Mesothelial cell of epicardium (in vitro differentiated cells): ENCODE data around the gene SLC5A10. TPM values are rescaled to one million over a fixed set of nuclear protein-coding genes. Genes with fewer than 3 reads are reported as not detected.

Experiments used
- DNase-seq, 2 experiments: peaks; one replicate each; pipeline ENCODE4 v3.0.0; 2021; ENCODE audit warnings: low spot score in 2 of 2; ENCODE audit not compliant: unreplicated experiment in 2 of 2
- H3K27ac Mint-ChIP-seq: 2 replicates; pipeline ENCODE4 v1.8.0; 2021; ENCODE audit warnings: mixed read lengths
- H3K27me3 Mint-ChIP-seq: 2 replicates; pipeline ENCODE4 v1.8.0; 2021; ENCODE audit warnings: low read depth, mixed read lengths
- H3K36me3 Mint-ChIP-seq: 2 replicates; pipeline ENCODE4 v1.8.0; 2021; ENCODE audit warnings: mixed read lengths
- H3K4me1 Mint-ChIP-seq: 2 replicates; pipeline ENCODE4 v1.8.0; 2021; ENCODE audit warnings: mixed read lengths
- H3K4me3 Mint-ChIP-seq: 2 replicates; pipeline ENCODE4 v1.8.0; 2021; ENCODE audit warnings: mild to moderate bottlenecking, moderate library complexity, mixed read lengths
- H3K9me3 Mint-ChIP-seq: 2 replicates; pipeline ENCODE4 v1.8.0; 2021; ENCODE audit warnings: mixed read lengths
- total RNA-seq: library from RNA; stranded (reverse); gene quantifications from 3 replicates; pipeline ENCODE4 v1.2.1, GENCODE V29; 2021
- TF ChIP-seq, protein P1 (sequence below): fragments of 200-600 bp; sonication (generic); IDR thresholded peaks from one replicate; pipeline ENCODE4 v1.5.0; 2021; ENCODE audit warnings: antibody characterized with exemption; ENCODE audit not compliant: unreplicated experiment

SLC5A10 gene
- total RNA-seq, 1 donor from 2014 or later, result 0.25 TPM

DNA sequence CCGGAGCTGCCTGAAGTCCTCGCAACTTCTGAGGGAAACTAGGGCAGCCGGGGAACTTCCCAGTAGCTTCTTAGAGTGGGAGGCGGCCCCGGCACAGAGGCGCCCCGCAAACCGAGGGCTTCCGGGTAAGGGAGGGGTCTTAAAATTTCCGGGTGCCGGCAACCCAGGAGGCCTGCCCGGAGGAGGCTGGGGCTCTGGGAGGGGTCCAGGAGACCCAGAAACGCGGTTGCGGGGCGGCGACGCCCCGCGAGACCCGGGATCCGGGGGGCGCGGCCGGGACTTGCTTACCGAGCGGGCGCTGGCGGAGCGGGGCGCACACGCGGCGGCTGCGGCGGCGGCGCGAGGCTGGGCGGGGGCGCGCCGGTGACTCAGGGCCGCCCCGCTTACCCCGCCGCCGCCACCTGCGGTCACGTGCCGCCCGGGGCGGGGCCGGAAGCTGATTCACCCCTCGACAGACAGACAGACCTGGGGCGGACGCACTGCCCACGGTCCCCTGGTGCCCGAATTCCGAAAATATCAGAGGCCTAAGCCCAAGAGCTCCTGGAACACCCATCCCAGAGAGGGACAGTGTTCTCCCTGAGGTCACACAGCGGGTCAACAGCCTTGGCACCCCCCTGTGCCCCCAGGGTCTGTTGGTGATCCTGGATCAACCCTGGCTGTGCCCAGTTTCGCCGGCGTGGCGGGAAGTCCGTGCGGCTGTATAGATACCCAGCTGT, 52.6 kb downstream of the SLC5A10 start, which contains the start of gene FAM83G:
Gene FAM83G, minus strand, starts transcription at position 344 of the 716 bp plus-strand sequence. CDS start 723 bp downstream, outside the sequence.
- Mint-ChIP-seq H3K4me1 (peaks cover 30% of the 10 kb centered on the region), H3K27ac (peak within 1 kb of the TSS; percentile 76), H3K36me3 (no peaks in the 10 kb centered on the region), H3K4me3 (peak within 1 kb of the TSS; percentile 82), H3K27me3 (no peaks in the 10 kb centered on the region), H3K9me3 (peaks cover 4% of the 10 kb centered on the region)
- TF ChIP-seq, protein P1, sequence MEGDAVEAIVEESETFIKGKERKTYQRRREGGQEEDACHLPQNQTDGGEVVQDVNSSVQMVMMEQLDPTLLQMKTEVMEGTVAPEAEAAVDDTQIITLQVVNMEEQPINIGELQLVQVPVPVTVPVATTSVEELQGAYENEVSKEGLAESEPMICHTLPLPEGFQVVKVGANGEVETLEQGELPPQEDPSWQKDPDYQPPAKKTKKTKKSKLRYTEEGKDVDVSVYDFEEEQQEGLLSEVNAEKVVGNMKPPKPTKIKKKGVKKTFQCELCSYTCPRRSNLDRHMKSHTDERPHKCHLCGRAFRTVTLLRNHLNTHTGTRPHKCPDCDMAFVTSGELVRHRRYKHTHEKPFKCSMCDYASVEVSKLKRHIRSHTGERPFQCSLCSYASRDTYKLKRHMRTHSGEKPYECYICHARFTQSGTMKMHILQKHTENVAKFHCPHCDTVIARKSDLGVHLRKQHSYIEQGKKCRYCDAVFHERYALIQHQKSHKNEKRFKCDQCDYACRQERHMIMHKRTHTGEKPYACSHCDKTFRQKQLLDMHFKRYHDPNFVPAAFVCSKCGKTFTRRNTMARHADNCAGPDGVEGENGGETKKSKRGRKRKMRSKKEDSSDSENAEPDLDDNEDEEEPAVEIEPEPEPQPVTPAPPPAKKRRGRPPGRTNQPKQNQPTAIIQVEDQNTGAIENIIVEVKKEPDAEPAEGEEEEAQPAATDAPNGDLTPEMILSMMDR, result no peak
- peak; percentile 50 to 73 for DNase-seq

DNA sequence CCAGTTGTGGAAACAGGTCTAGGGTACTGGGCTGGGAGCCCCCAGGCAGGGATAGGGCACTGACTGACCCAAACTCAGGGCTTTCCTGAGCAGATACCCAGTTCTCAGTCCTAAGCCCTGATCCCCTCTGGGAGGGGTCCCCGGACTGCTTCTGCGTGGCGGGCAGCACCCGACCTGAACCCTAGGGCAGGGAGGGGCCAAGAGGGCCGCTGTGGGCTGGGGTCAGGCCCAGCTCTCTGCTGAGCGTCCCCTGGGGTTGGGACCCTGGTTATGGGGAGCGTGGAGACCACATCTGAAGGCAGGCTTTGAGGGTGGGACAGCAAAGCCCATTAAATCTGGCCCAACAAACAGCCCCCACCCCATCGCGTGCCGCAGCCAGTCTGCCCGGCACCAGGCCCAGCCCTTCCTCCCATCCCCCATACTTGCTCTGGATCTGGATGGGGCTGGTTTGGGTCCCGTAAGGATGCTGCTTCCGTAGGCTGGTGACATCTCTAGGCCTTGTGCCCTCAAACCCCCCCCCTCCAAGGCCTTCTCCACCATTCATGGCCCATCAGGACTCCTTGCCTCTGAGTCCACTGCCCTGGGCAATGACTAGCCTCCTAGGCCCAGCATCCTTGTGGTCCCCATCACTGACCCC, 53.3 kb downstream of the SLC5A10 start:
- Mint-ChIP-seq H3K4me1 (peaks cover 30% of the 10 kb centered on the region), H3K9me3 (peaks cover 4% of the 10 kb centered on the region), H3K4me3 (peak overlapping the region; percentile 64), H3K36me3 (no peaks in the 10 kb centered on the region), H3K27ac (no peak overlapping the region), H3K27me3 (no peaks in the 10 kb centered on the region)
- no peak for DNase-seq
- TF ChIP-seq, protein P1, result no peak

DNA sequence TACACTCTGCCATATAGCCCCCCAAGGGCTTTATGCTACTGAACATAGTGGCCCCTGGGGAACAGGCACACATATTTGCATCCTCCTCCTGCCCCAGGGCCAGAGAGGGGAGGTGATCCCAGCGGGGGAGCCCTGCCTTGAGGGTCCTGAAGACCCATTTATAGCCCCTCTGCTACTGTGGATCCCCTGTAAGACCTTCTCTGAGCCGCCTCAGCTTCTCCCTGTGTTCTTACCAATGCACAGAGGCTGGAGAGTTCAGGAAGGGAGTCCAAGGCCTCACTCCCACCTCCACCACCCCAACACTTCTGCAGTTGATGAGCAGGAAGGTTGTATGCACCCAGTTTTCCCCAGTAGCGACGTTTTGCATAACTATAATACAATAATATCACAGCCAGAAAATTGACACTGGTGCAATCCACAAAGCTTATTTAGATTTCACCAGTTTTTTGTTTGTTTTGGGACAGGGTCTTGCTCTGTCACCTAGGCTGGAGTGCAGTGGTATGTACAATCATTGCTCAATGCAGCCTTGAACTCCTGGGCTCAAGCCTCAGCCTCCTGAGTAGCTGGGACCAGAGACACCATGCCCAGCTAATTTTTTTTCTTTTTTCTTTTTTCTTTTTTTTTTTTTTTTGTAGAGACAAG, 53.9 kb downstream of the SLC5A10 start:
- H3K27me3 Mint-ChIP-seq, result no peaks in the 10 kb centered on the region
- no peak overlapping the region for H3K27ac Mint-ChIP-seq
- no peaks in the 10 kb centered on the region for H3K36me3 Mint-ChIP-seq
- H3K9me3 Mint-ChIP-seq, result peaks cover 4% of the 10 kb centered on the region
- peaks cover 23% of the 10 kb centered on the region for H3K4me1 Mint-ChIP-seq
- TF ChIP-seq, protein P1, result no peak
- peak overlapping the region; percentile 64 for H3K4me3 Mint-ChIP-seq
- DNase-seq, result no peak

DNA sequence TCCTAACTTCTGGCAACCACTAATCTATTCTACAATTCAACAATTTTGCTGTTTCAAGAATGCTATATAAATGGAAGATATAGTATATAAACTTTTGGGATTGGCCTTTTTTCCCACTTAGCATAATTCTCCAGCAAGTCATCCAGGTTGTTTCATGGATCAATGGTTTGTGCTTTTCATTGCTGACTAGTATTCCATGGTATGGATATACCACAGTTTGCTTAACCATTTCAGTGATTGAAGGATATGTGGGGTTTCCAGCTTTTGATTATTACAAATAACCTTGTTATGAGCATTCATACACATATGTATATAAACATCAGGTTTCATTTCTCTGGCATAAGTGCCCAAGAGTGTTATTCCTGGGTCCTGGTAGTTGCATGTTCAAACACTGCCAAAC, 54.7 kb downstream of the SLC5A10 start:
- Mint-ChIP-seq H3K9me3 (peaks cover 4% of the 10 kb centered on the region), H3K4me1 (peaks cover 18% of the 10 kb centered on the region), H3K4me3 (no peak overlapping the region), H3K27ac (no peak overlapping the region), H3K27me3 (no peaks in the 10 kb centered on the region), H3K36me3 (no peaks in the 10 kb centered on the region)
- TF ChIP-seq, protein P1, result no peak
- no peak for DNase-seq

DNA sequence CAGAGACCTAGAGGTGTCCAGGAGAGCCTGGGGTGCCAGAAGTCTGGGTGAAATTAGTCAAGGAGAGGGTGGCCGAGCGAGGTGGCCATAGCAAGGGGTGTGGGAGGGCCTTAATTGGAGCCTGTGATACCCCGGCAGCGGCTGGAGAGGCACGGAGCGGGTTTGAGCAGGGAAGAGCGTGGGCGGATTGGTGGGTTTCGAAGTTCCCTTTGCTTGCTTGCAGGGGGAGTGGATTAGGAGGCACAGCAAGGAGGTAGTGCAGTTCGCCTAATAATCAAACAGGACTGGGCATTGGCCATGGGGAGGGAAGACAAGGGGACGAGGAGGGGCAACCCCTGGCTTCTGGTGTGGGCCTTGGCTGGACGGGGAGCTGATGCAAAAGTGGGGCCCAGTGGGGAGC, 58.0 kb downstream of the SLC5A10 start:
- Mint-ChIP-seq H3K27ac (no peak overlapping the region), H3K9me3 (peaks cover 4% of the 10 kb centered on the region), H3K36me3 (no peaks in the 10 kb centered on the region), H3K4me1 (no peaks in the 10 kb centered on the region), H3K27me3 (no peaks in the 10 kb centered on the region), H3K4me3 (no peak overlapping the region)
- TF ChIP-seq, protein P1, result no peak
- no peak for DNase-seq
